Measurements from ENCODE around the gene KRTAP24-1. TPM values are rescaled to one million over a fixed set of nuclear protein-coding genes. Genes with fewer than 3 reads are reported as not detected.

KRTAP24-1 gene
- total RNA-seq, 1 donor: not detected

GRCh38 chr21:30305136-30305535, 22.4 kb upstream of the KRTAP24-1 start:
- no peak overlapping the region for H3K4me3 ChIP-seq (ENCODE audit: low read depth, low read length)
- DNase-seq (ENCODE audit: low read depth): no peak
- TF ChIP-seq CTCF (IDR thresholded peaks at IDR 0.05; ENCODE audit: insufficient read depth, low read length): no peak

GRCh38 chr21:30289215-30289614, 6.5 kb upstream of the KRTAP24-1 start, which contains the start of gene KRTAP25-1:
TSS of gene KRTAP25-1 (minus strand) at chr21:30289514. CDS start at chr21:30289490, 24 bp downstream.
- no peak within 1 kb of the TSS for H3K4me3 ChIP-seq (ENCODE audit: low read depth, low read length)
- no peak for DNase-seq (ENCODE audit: low read depth)
- TF ChIP-seq CTCF (IDR thresholded peaks at IDR 0.05; ENCODE audit: insufficient read depth, low read length): no peak

- TF ChIP-seq CTCF (IDR thresholded peaks at IDR 0.05; ENCODE audit: insufficient read depth, low read length): no peak
- DNase-seq (ENCODE audit: low read depth): no peak
- H3K4me3 ChIP-seq (ENCODE audit: low read depth, low read length): no peak overlapping the region
These were observed 11.1 kb downstream of the KRTAP24-1 start for GRCh38 chr21:30271611-30272010.

- TF ChIP-seq CTCF (IDR thresholded peaks at IDR 0.05; ENCODE audit: insufficient read depth, low read length): no peak
- DNase-seq (ENCODE audit: low read depth): no peak
- H3K4me3 ChIP-seq (ENCODE audit: low read depth, low read length): no peak overlapping the region
These were observed 11.6 kb downstream of the KRTAP24-1 start for GRCh38 chr21:30271156-30271555.

- no peak for TF ChIP-seq CTCF (IDR thresholded peaks at IDR 0.05; ENCODE audit: insufficient read depth, low read length)
- H3K4me3 ChIP-seq (ENCODE audit: low read depth, low read length): no peak overlapping the region
- DNase-seq (ENCODE audit: low read depth): no peak
These were observed 12.8 kb downstream of the KRTAP24-1 start for GRCh38 chr21:30269803-30270530.

GRCh38 chr21:30268608-30269197, 14.0 kb downstream of the KRTAP24-1 start:
- no peak overlapping the region for H3K4me3 ChIP-seq (ENCODE audit: low read depth, low read length)
- no peak for TF ChIP-seq CTCF (IDR thresholded peaks at IDR 0.05; ENCODE audit: insufficient read depth, low read length)
- no peak for DNase-seq (ENCODE audit: low read depth)
